AG08395 (cell line): ENCODE results near the gene NDE1.

Experiments
- DNase-seq: peaks from one replicate; pipeline ENCODE4 v3.0.0; 2012; ENCODE audit warnings: mixed read lengths, low spot score

The NDE1 gene

GRCh38 chr16:15769239-15769638 lies 119.2 kb downstream of the NDE1 start:
- DNase-seq: no peak

- DNase-seq: no peak
Measured at GRCh38 chr16:15770107-15770506, 120.1 kb downstream of the NDE1 start.

GRCh38 chr16:15770512-15770911 lies 120.5 kb downstream of the NDE1 start:
- peak; percentile 69 for DNase-seq

GRCh38 chr16:15771694-15772093 lies 121.6 kb downstream of the NDE1 start:
- no peak for DNase-seq

GRCh38 chr16:15772579-15773293 lies 122.7 kb downstream of the NDE1 start:
- no peak for DNase-seq

- DNase-seq: no peak
Measured at GRCh38 chr16:15773968-15774367, 123.9 kb downstream of the NDE1 start.

GRCh38 chr16:15775209-15775608 lies 125.2 kb downstream of the NDE1 start:
- no peak for DNase-seq

DNA sequence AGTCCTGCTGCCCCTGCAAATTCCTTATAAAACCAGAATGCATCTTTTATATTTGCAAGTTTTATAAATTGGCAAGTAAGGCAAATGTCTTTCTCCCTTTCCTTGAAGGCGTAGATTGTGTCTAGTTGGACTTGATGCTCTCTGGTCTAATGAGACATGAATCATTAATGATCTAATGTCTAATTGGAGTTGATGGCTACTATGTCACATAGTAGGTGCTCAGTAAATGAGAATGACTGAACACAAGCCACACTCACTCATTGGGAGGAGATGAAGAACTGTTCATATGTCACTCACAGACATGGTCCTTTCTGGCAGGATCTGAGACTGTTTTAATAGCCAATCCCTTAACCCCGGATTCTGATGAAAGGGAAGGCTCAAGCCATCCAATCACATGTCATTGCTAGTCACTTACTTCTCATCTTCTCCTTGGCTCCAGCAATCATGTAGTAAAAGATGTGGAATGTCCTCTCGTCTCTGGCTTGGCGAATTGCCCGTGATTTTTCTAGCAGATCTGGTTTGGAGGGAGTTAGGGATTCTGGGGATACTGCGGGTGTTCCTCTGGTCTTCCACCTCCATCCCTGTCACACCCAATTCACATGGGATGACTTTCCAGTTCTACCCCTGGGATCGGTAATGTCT lies 125.7 kb downstream of the NDE1 start:
- DNase-seq: peak; percentile 34
